COLO668 (cell line): ENCODE data around the gene CDH5.
A peak's percentile ranks its signal among the peaks of the same experiment; 100 is the strongest.

Experiments
- DNase-seq: peaks from one replicate; lab custom pipeline; 2025; ENCODE audit not compliant: unreplicated experiment; lab: John Stamatoyannopoulos, UW

The CDH5 gene

DNA sequence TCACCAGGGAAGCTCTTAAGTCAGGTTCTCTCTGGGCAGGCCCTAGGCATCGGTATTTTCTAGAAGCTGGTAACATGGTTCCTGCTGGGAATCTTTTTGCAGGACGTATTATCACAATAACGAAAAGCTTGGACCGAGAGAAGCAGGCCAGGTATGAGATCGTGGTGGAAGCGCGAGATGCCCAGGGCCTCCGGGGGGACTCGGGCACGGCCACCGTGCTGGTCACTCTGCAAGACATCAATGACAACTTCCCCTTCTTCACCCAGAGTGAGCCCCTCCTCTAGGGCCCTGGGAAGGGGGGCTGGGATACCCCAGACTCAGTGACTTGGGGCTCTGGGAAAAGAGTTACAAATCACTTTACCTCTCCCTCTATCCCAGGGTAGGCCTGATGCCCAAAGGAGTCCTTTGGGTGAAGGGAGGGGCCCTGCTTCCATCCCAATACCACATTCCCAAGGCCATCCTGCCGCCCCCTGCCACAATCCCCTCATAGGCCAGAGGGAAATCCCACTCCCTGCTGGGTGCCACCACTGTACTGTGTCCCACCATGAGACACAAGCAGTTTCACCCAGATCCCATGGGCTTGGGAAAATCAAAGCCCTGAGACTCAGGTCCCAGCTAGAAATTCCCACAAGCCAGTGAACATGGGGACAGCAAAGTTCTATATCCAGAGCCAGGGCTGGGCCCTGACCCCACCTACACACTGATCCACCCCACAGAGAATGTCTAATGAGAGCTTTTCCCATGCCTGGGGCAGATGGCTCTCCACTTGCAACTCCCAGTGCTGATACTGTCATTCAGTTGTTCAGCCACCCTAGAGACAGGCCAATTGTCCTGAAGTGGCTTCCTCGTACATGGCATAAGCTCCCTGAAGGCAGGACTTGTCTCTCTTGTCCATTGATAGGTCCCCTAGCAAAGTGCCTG is 23.0 kb downstream of the CDH5 start:
- no peak for DNase-seq

DNA sequence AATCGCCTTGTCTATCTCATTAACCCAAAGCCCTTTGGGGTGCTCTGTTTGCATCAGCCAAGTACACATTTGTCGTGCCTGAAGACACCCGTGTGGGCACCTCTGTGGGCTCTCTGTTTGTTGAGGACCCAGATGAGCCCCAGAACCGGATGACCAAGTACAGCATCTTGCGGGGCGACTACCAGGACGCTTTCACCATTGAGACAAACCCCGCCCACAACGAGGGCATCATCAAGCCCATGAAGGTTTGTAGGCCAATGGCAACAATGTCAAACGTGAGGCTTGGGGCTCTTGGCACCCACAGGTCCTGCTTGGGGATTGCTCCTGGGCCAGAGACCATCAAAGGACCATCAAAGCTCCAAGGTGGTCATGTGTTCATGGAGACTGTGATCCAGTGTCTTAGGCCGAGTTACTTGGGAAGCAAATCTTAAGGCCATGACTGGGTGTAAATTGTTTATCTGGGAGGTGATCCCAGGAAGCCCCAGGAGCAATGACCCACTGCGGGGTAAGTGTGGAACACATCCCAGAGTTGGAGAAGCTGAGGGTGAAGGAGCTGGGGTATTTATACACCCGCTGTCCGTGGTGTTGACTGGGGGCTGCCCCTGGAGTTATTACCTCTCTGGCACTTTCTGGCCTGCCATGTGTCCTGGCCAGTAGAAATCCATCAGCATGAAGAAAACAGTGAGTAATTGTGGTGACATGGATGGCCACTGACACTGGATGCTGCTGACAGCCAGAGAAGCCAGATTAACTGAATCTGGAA is 24.0 kb downstream of the CDH5 start:
- no peak for DNase-seq

DNA sequence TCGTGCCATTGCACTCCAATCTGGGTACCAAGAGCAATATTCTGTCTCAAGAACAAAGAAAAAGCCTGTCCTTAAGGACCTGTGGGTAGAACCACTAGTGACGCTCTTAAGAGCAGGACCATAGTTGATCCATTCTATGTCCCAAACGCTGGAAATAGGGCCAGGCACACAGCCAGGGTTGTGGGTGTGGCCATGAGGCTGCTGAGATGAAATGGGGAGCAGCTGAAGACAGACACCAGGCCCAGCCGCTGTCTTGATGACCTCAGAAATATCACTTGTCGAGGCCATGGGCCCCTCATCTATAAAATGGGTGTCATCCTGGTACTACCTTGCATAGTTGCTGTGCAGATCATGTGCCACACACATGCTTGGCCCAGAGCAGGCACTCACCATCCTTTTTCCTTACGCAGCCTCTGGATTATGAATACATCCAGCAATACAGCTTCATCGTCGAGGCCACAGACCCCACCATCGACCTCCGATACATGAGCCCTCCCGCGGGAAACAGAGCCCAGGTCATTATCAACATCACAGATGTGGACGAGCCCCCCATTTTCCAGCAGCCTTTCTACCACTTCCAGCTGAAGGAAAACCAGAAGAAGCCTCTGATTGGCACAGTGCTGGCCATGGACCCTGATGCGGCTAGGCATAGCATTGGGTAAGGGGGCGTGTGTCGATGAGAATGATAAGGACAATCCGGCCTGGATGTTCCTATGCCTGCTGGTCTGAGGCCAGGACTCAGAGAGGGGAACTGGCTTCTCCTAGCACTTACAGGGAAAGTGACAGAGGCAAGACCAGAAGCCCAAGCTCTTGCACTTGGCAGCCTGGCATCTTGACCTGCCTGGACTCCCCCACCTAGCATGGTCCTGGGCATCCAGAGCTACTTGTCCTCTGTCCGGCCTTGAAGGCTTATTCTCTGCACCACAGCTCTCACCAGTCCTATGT is 25.5 kb downstream of the CDH5 start:
- no peak for DNase-seq

DNA sequence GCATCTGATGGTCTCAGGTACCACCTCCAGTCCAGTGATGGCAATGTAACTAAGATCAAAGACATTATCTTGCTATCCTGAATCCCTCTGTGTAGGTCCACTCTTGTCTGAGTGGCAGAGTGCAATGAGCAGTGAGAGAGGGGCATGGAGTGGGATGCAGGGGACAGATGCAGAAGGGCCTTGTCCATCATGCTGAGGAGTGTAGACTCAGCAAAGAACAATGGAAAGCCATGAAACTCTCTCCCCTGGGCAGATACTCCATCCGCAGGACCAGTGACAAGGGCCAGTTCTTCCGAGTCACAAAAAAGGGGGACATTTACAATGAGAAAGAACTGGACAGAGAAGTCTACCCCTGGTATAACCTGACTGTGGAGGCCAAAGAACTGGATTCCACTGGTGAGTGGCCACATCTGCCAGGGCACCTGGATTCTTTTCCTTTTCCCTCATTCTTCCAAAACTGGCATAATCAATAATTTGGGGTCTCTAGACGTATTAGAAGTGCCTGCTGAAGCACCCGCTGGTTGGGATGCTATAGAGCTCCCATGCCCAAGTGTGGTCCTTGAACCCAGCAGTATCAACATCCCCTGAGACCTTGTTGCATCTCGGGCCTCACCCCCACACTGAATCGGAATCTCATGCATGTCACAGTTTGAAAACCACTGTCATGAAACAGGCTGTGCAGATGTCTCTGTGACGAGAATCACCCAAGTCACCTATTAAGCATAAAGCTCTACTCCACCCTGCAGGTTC is 29.5 kb downstream of the CDH5 start:
- DNase-seq = no peak

DNA sequence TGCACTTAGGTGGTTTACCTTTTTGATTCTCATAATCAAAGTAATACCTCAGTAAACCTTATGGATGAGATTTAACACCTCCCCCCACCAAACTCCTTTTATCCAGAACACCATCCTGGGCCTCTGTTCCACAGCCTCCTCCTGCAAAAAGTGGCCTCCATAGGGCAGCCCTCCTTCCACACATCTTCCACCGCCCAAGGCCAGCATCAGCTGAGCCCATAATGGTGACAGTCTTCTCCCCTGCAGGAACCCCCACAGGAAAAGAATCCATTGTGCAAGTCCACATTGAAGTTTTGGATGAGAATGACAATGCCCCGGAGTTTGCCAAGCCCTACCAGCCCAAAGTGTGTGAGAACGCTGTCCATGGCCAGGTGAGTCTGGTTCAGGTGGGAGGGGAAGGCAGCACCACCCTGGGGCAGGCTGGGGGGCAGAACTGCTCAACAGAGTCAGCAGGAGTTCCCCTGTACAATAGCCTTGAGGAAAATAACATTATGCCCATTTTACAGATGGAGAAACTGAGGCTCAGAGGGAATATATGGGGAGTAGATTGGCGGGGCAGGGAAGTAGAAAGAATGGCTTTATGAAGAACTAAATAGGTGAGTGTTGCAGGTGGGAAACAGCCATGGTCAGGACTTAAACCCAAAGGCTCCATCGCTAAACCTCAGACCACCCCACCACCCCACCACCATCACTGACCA is 31.4 kb downstream of the CDH5 start:
- DNase-seq = no peak

DNA sequence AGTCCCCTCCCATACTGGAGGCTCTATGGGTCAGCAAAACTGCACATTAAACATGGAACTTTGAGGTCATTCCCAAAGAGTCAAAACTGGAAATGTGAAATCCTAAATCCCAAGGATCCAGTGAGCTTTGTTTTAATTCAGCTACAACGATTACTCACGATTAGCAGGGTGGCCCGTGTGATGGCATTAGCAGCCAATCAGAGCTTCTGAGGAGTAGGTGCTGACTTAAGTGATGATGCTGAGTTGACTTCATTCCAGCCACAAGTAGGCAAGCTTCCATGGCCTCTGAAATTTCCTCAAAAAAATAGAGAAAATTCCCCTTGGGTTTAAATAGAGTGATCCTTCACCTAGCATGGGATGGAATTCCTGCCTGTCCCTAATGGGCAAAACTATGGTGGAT is 32.5 kb downstream of the CDH5 start:
- no peak for DNase-seq

DNA sequence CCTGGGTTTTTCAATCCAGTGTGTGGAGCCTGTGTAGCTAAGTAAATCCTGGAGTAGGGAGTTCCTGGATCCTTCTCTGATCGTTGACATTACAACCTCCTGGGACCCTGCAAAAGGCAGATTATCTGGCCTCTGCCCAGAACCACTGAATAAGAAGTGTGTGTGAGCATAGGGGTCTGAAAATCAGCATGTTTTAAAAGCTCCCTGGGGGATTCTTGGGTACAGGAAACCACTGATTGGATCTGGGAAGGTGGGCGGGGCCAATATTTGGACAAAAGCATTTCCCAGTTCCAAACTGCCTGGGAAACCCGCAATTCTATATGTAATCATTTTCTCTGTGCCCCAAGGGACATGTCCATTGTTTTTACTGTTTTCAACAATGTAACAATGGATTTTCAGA is 33.4 kb downstream of the CDH5 start:
- DNase-seq = no peak

DNA sequence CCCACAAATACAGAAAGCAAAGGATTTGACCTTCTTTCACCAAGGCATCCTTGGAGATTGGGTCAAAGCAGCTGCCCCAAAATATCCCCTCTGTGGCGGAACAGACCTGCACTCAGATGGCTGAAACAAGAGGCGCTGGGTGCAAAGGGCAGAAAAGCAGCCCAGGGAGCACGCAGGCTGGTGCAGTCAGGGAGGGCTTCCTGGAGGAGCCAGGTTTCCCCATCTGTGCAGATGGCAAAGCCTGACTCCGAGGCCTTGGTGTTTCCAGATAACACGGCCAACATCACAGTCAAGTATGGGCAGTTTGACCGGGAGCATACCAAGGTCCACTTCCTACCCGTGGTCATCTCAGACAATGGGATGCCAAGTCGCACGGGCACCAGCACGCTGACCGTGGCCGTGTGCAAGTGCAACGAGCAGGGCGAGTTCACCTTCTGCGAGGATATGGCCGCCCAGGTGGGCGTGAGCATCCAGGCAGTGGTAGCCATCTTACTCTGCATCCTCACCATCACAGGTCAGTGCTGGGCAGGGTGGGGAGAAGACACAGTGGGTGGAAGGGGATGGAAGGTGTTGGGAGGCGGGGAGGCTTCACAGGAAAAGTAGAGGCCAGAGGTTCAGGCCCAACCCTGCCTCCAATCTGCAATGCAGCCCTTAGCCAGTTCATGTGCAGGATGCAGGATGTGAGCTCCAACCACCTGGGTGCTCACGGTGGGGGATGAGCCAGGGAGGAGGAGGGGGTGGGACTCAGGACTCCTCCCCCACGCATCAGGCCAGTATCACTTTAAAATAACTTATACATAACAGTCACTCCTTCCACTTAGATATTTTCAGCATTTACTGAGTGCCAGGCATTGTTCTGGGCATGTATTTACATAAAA is 34.3 kb downstream of the CDH5 start:
- no peak for DNase-seq

DNA sequence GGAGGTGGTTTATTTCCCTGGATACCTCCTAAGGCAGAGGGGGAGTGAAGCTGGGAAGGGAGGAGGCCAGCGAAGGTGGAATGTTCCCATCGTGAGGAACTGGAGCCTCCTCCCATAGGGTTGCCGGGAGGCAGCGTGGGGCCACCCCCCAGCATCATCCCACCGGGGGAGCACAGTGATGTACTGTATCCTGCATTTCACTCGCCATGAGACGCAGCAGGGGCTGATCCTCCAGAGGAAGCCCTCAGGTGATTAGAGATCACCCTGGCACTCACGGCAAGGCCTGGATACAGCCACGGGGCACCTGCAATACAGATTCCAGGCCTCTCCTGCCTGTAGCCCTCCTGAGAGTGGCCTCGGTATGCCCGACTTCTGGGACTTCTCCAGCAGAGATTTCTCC is 35.1 kb downstream of the CDH5 start:
- no peak for DNase-seq

DNA sequence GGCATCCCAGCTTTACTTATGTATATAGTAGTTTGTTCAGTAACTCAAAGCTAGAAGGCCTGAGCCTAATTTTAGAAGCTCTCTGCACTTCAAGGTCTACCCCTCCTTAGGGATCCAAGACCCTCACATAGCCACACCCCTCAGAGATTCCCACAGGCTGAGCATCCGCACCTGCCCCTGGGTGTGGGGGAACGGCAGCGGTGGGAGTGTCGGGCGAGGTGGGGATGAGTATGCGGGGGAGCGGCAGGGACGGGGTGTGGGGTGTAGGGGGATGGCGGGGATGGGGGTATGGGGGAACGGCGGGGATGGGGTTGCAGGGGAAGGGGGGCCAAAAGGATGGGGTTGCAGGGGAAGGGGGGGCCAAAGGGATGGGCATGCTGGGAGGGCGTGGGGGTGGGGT is 35.7 kb downstream of the CDH5 start:
- no peak for DNase-seq

DNA sequence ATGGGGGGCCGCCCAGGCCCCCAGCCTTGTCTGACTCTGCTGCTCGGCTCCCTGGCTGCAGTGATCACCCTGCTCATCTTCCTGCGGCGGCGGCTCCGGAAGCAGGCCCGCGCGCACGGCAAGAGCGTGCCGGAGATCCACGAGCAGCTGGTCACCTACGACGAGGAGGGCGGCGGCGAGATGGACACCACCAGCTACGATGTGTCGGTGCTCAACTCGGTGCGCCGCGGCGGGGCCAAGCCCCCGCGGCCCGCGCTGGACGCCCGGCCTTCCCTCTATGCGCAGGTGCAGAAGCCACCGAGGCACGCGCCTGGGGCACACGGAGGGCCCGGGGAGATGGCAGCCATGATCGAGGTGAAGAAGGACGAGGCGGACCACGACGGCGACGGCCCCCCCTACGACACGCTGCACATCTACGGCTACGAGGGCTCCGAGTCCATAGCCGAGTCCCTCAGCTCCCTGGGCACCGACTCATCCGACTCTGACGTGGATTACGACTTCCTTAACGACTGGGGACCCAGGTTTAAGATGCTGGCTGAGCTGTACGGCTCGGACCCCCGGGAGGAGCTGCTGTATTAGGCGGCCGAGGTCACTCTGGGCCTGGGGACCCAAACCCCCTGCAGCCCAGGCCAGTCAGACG is 36.2 kb downstream of the CDH5 start:
- DNase-seq = no peak

DNA sequence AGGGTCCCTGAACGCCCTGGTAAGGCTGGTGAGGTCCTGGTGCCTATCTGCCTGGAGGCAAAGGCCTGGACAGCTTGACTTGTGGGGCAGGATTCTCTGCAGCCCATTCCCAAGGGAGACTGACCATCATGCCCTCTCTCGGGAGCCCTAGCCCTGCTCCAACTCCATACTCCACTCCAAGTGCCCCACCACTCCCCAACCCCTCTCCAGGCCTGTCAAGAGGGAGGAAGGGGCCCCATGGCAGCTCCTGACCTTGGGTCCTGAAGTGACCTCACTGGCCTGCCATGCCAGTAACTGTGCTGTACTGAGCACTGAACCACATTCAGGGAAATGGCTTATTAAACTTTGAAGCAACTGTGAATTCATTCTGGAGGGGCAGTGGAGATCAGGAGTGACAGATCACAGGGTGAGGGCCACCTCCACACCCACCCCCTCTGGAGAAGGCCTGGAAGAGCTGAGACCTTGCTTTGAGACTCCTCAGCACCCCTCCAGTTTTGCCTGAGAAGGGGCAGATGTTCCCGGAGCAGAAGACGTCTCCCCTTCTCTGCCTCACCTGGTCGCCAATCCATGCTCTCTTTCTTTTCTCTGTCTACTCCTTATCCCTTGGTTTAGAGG is 37.1 kb downstream of the CDH5 start:
- DNase-seq = no peak

DNA sequence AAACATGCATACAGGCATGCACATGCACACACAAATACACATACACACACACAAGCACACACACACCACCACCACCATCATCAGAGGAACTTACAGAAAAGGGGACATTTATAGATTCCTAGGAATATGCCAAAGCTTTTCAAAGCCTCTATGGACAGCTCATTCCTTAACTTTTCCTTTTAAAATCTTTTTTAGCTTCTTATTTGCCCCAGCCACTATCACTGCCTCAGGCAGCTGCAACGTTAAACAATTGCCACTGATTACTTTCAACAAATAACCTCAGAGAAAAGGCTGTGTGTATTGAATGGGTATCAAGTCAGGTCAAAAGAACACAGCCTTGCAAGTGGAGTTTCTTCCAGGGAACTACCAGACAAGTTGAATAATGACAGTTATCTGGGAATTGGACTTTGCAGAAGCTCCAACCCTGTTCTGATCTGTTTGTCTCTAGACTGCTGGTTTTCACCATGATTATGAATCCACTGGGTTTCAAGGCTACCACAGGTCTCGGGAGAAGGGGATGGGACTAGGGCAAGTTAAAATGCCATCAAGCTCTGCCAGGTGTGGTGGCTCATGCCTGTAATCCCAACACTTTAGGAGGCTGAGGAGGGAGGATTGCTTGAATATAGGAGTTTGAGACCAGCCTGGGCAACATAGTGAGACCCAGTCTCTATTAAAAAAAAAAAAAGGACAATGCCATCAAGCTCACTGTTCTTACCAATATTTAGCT is 38.7 kb downstream of the CDH5 start:
- DNase-seq = no peak

DNA sequence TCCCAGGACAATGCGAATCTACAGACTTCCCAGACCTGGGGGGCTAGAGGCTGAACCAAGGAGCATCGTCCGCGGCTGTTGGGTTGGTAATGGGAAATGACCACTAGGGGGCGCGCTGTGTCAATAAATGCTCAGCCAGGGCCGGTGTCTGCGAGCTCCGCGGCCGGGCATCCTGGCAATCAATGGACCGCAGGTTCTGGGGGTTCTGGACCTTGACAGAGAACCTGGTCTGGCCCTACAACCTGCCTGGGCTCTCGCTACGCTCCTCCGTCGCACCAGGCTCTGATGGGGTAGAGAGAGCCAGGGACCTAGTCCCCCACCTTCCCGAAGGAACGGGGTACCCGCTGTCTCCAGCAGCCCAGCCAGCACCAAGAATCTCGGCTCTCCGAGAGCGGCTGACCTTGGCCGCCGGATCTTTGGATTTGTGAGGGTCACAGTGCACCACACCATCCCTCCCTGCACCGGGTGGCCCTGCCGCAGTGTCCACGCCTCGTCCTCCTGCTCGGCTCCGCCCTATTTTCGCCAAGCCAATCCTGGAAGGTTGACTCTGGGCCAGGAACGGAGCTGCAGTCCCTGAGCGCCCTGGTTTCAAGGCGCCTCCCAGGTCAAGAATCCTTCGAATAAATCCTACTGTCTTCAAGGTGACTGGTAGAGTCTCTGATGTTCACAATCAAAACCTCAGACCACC is 40.2 kb downstream of the CDH5 start:
- peak; percentile 78 for DNase-seq

DNA sequence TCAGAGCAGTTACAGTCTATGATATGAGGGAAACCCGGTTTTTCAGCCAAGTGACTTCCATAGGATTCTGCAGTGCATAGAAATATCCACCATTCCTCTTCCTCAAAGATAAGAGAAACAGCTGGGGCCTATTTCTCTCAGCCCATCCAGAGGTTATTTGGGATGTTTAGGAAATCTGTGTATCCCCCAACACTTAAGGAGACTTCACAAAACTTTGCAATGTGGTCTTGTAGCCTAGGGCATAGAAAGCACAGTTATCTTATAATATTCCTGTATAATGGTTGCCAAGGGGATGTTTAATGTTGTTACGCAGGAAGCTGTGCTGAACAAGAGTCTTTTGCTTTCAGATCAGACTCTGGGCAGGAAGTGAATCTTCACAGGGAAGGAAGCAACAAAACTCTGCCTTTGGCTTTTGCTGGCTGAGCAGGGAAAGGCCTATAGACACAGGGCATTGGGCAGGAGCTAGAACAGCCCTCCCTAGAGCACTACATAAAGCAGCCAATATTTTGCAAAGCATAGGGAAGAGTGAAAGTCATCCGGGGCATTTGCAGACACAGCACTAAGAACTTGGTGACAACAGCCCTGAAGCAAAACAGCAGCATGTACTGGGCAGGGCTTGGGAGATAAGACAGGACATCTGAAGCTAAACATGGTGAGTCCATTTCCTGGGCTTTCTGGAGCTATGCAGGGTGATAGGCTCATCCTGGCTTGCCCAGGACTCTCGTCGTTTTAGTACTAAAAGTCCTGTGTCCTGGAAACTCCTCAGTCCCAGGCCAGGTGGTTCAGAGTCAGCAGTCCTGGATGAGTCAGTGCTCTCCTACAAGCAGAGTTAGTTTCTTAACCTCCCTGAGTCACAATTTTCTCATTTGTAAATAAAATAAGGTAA is 41.9 kb downstream of the CDH5 start:
- DNase-seq = no peak

DNA sequence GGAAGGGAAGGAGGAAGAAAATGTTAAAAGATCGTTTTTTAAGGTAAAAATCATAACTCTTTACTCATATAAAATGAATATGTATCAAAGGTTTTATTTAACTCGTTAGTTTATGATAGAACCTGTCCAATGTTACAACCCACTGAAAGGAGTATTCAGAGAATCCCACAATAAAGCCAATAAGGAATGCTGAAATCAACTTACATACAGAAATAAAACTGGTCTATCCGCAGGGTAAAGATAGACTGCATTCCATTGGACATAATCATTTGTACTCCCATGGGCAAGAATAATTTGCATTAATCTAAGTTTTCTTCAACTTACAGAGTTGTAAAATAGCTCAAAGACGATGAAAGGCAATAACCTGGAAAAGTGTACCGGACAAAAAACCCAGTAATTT is 42.7 kb downstream of the CDH5 start:
- no peak for DNase-seq
